GM23338 (cell line): Measurements from ENCODE around the gene AARS2. TPM values are rescaled to one million over a fixed set of nuclear protein-coding genes. Genes with fewer than 3 reads are reported as not detected.

Experiments
- ATAC-seq: fragments of 200-7000 bp; cut with Tn5 transposase; 3 replicates; pipeline ENCODE4 v1.9.1; 2020
- DNase-seq: peaks from one replicate; pipeline ENCODE4 v3.0.0-alpha.2; 2015; ENCODE audit warnings: low spot score
- H2AFZ ChIP-seq: fragments of 200-600 bp; sonication (generic); 2 replicates; pipeline ENCODE4 v1.8.0; 2016; ENCODE audit warnings: antibody characterized with exemption, mild to moderate bottlenecking, moderate library complexity
- H3F3A ChIP-seq: fragments of 200-600 bp; sonication (generic); replicated peaks from 2 replicates; pipeline ENCODE4 v1.8.0; 2017; ENCODE audit warnings: antibody characterized with exemption, mixed run types, low read depth
- H3K27ac ChIP-seq: fragments of 200-600 bp; sonication (generic); 2 replicates; pipeline ENCODE4 v1.6.1; 2016; ENCODE audit warnings: low read depth
- H3K27me3 ChIP-seq: fragments of 200-600 bp; sonication (generic); 2 replicates; pipeline ENCODE4 v1.8.0; 2016; ENCODE audit warnings: mild to moderate bottlenecking, mixed run types, moderate library complexity; ENCODE audit not compliant: insufficient read depth
- H3K36me3 ChIP-seq: fragments of 200-600 bp; sonication (generic); 2 replicates; pipeline ENCODE4 v1.8.0; 2016; ENCODE audit warnings: mild to moderate bottlenecking; ENCODE audit not compliant: insufficient read depth
- H3K4me1 ChIP-seq: fragments of 200-600 bp; sonication (generic); 2 replicates; pipeline ENCODE4 v1.8.0; 2016; ENCODE audit warnings: mild to moderate bottlenecking, moderate library complexity; ENCODE audit not compliant: insufficient read depth
- H3K4me2 ChIP-seq: fragments of 200-600 bp; sonication (generic); 2 replicates; pipeline ENCODE4 v1.7.1; 2017; ENCODE audit warnings: mixed run types
- H3K4me3 ChIP-seq: fragments of 200-600 bp; sonication (generic); 2 replicates; pipeline ENCODE4 v1.6.1; 2016; ENCODE audit warnings: mixed run types
- H3K79me2 ChIP-seq: fragments of 200-600 bp; sonication (generic); replicated peaks from 2 replicates; pipeline ENCODE4 v1.8.0; 2017; ENCODE audit warnings: mild to moderate bottlenecking; ENCODE audit not compliant: insufficient read depth
- H3K9me2 ChIP-seq: fragments of 200-600 bp; sonication (generic); 2 replicates; pipeline ENCODE4 v1.8.0; 2017; ENCODE audit not compliant: insufficient read depth
- H4K20me1 ChIP-seq: fragments of 200-600 bp; sonication (generic); replicated peaks from 2 replicates; pipeline ENCODE4 v1.8.0; 2017; ENCODE audit warnings: mild to moderate bottlenecking; ENCODE audit not compliant: insufficient read depth
- H3K27ac Mint-ChIP-seq: 2 replicates; pipeline ENCODE4 v1.8.0; 2020; ENCODE audit warnings: inconsistent platforms, mild to moderate bottlenecking, moderate library complexity, mixed read lengths
- H3K27me3 Mint-ChIP-seq: 3 replicates; pipeline ENCODE4 v1.8.0; 2022; ENCODE audit warnings: low read depth, mild to moderate bottlenecking, moderate library complexity, mixed read lengths, inconsistent platforms; ENCODE audit not compliant: insufficient read depth, poor library complexity
- H3K36me3 Mint-ChIP-seq: 3 replicates; pipeline ENCODE4 v1.8.0; 2021; ENCODE audit warnings: low read depth, mild to moderate bottlenecking, inconsistent platforms, moderate library complexity, mixed read lengths
- H3K4me1 Mint-ChIP-seq: 3 replicates; pipeline ENCODE4 v1.8.0; 2020; ENCODE audit warnings: mild to moderate bottlenecking, inconsistent platforms, mixed read lengths
- H3K4me3 Mint-ChIP-seq: 3 replicates; pipeline ENCODE4 v1.8.0; 2021; ENCODE audit warnings: moderate library complexity, mild to moderate bottlenecking, inconsistent platforms, mixed read lengths
- H3K9me3 Mint-ChIP-seq: 3 replicates; pipeline ENCODE4 v1.8.0; 2020; ENCODE audit warnings: moderate library complexity, mild to moderate bottlenecking, inconsistent platforms, mixed read lengths
- CREB1 ChIP-seq: fragments of 250-450 bp; sonication (Bioruptor Pico); IDR thresholded peaks from 2 replicates; pipeline ENCODE4 v1.5.0; 2020; ENCODE audit warnings: low read depth, mild to moderate bottlenecking, moderate library complexity
- EZH2 ChIP-seq: fragments of 200-600 bp; sonication (generic); IDR thresholded peaks from one replicate; pipeline ENCODE4 v1.8.0; 2017; ENCODE audit warnings: antibody characterized with exemption, mild to moderate bottlenecking, low read depth; ENCODE audit not compliant: unreplicated experiment
- EZH2phosphoT487 ChIP-seq: fragments of 200-600 bp; sonication (generic); IDR thresholded peaks from one replicate; pipeline ENCODE4 v1.8.1; 2018; ENCODE audit warnings: antibody characterized with exemption; ENCODE audit not compliant: unreplicated experiment
- JUNB ChIP-seq: IDR thresholded peaks from one replicate; pipeline ENCODE4 v1.6.1; 2016; ENCODE audit warnings: antibody characterized with exemption; ENCODE audit not compliant: unreplicated experiment
- POLR2AphosphoS5 ChIP-seq: IDR thresholded peaks from 2 replicates; pipeline ENCODE4 v1.6.1; 2016; ENCODE audit warnings: antibody characterized with exemption, low read depth
- REST ChIP-seq: IDR thresholded peaks from one replicate; pipeline ENCODE4 v1.6.1; 2018; ENCODE audit warnings: antibody characterized with exemption; ENCODE audit not compliant: unreplicated experiment
- ZNF331 ChIP-seq: fragments of 250-450 bp; sonication (Bioruptor Pico); IDR thresholded peaks from 2 replicates; pipeline ENCODE4 v1.5.0; 2020; ENCODE audit warnings: low read depth, mild to moderate bottlenecking, moderate library complexity
- polyA plus RNA-seq: library from polyadenylated mRNA; unstranded; fragments of >200 nt; fragmentation: Nextera tagmentation; extraction: Ambion mirVana; gene quantifications from 2 replicates; pipeline ENCODE4 v1.2.1, GENCODE V29; 2016
- total RNA-seq: library from RNA; depleted of rRNA; stranded (reverse); fragments of >200 nt; shearing (Covaris generic); gene quantifications from 2 replicates; pipeline ENCODE4 v1.2.3, GENCODE V29; 2014
- TF ChIP-seq, protein P1 (sequence below): fragments of 250-450 bp; sonication (Bioruptor Pico); IDR thresholded peaks from 2 replicates; pipeline ENCODE4 v1.5.0; 2020; ENCODE audit warnings: mild to moderate bottlenecking, moderate library complexity

The AARS2 gene
- total and polyA plus RNA-seq, 2 experiments from 2014 or later, result 6.5 to 23.2 TPM

- TF ChIP-seq, protein P1, sequence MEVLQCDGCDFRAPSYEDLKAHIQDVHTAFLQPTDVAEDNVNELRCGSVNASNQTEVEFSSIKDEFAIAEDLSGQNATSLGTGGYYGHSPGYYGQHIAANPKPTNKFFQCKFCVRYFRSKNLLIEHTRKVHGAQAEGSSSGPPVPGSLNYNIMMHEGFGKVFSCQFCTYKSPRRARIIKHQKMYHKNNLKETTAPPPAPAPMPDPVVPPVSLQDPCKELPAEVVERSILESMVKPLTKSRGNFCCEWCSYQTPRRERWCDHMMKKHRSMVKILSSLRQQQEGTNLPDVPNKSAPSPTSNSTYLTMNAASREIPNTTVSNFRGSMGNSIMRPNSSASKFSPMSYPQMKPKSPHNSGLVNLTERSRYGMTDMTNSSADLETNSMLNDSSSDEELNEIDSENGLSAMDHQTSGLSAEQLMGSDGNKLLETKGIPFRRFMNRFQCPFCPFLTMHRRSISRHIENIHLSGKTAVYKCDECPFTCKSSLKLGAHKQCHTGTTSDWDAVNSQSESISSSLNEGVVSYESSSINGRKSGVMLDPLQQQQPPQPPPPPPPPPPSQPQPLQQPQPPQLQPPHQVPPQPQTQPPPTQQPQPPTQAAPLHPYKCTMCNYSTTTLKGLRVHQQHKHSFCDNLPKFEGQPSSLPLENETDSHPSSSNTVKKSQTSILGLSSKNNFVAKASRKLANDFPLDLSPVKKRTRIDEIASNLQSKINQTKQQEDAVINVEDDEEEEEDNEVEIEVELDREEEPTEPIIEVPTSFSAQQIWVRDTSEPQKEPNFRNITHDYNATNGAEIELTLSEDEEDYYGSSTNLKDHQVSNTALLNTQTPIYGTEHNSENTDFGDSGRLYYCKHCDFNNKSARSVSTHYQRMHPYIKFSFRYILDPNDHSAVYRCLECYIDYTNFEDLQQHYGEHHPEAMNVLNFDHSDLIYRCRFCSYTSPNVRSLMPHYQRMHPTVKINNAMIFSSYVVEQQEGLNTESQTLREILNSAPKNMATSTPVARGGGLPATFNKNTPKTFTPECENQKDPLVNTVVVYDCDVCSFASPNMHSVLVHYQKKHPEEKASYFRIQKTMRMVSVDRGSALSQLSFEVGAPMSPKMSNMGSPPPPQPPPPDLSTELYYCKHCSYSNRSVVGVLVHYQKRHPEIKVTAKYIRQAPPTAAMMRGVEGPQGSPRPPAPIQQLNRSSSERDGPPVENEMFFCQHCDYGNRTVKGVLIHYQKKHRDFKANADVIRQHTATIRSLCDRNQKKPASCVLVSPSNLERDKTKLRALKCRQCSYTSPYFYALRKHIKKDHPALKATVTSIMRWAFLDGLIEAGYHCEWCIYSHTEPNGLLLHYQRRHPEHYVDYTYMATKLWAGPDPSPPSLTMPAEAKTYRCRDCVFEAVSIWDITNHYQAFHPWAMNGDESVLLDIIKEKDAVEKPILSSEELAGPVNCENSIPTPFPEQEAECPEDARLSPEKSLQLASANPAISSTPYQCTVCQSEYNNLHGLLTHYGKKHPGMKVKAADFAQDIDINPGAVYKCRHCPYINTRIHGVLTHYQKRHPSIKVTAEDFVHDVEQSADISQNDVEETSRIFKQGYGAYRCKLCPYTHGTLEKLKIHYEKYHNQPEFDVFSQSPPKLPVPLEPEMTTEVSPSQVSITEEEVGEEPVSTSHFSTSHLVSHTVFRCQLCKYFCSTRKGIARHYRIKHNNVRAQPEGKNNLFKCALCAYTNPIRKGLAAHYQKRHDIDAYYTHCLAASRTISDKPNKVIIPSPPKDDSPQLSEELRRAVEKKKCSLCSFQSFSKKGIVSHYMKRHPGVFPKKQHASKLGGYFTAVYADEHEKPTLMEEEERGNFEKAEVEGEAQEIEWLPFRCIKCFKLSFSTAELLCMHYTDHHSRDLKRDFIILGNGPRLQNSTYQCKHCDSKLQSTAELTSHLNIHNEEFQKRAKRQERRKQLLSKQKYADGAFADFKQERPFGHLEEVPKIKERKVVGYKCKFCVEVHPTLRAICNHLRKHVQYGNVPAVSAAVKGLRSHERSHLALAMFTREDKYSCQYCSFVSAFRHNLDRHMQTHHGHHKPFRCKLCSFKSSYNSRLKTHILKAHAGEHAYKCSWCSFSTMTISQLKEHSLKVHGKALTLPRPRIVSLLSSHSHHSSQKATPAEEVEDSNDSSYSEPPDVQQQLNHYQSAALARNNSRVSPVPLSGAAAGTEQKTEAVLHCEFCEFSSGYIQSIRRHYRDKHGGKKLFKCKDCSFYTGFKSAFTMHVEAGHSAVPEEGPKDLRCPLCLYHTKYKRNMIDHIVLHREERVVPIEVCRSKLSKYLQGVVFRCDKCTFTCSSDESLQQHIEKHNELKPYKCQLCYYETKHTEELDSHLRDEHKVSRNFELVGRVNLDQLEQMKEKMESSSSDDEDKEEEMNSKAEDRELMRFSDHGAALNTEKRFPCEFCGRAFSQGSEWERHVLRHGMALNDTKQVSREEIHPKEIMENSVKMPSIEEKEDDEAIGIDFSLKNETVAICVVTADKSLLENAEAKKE (CRISPR knock-in tag), result no peak
These were observed 1.4 kb downstream of the AARS2 start (continued) for GRCh38 chr6:44311767-44312166.

- H3K4me1 Mint-ChIP-seq, result peaks cover 10% of the 10 kb centered on the region; the same call in 2 of the 3 replicates
- Histone ChIP-seq H3K27ac (no peak overlapping the region), H3K79me2 (peaks cover 10% of the 10 kb centered on the region), H3K27me3 (no peaks in the 10 kb centered on the region), H3K9me2 (no peaks in the 10 kb centered on the region), H3K36me3 (peaks cover 12% of the 10 kb centered on the region), H3K4me3 (0 out of 2 replicates have a peak overlapping the region, but pooled peaks have one; percentile 26), H4K20me1 (no peaks in the 10 kb centered on the region), H3K4me1 (peaks cover 6% of the 10 kb centered on the region; the same call in 1 of the 2 replicates), H2AFZ (no peak overlapping the region), H3F3A (0 out of 2 replicates have a peak, but pooled peaks cover 4% of the 10 kb centered on the region), H3K4me2 (no peak overlapping the region)
- no peak overlapping the region for H3K27ac Mint-ChIP-seq
- peaks cover 9% of the 10 kb centered on the region for H3K27me3 Mint-ChIP-seq
- H3K4me3 Mint-ChIP-seq, result peak overlapping the region; percentile 94; the same call in 1 of the 3 replicates
- DNase-seq, result no peak
- no peak for ATAC-seq
- TF ChIP-seq EZH2 (no peak), EZH2phosphoT487 (no peak), REST (no peak), ZNF331 (CRISPR knock-in tag) (no peak), CREB1 (CRISPR knock-in tag) (no peak), JUNB (no peak), POLR2AphosphoS5 (no peak)
- H3K9me3 Mint-ChIP-seq, result no peaks in the 10 kb centered on the region; the same call in 2 of the 3 replicates
- H3K36me3 Mint-ChIP-seq, result peaks cover 52% of the 10 kb centered on the region
These were observed 1.8 kb downstream of the AARS2 start for GRCh38 chr6:44311304-44311703.
